Stomach smooth muscle (tissue), 2 donors: ENCODE data around the gene NEK9.
"Not testable (repeated sequence)": the region's sequence is repeated elsewhere in the genome, so short reads cannot be mapped to it uniquely, and the experiment has no call there.

Source experiments
- H3K27ac ChIP-seq: one replicate; pipeline ENCODE4 v1.7.0; 2013; ENCODE audit warnings: mild to moderate bottlenecking, low read length, inconsistent platforms
- H3K27me3 ChIP-seq, 2 donors: one replicate each; pipeline ENCODE4 v1.7.0; 2013; ENCODE audit warnings: low read length in 2 of 2; ENCODE audit not compliant: insufficient read depth in 2 of 2, control insufficient read depth in 1 of 2
- H3K36me3 ChIP-seq, 2 donors: one replicate each; pipeline ENCODE4 v1.7.0; 2013; ENCODE audit warnings: low read length in 2 of 2; ENCODE audit not compliant: control insufficient read depth in 2 of 2, insufficient read depth in 2 of 2
- H3K4me1 ChIP-seq: one replicate; pipeline ENCODE4 v1.7.0; 2013; ENCODE audit warnings: low read length; ENCODE audit not compliant: control insufficient read depth, insufficient read depth
- H3K4me3 ChIP-seq, 2 donors: one replicate each; pipeline ENCODE4 v1.7.0; 2013; ENCODE audit warnings: low read length in 2 of 2
- H3K9ac ChIP-seq, 2 donors: one replicate each; pipeline ENCODE4 v1.7.0; 2013; ENCODE audit warnings: low read length in 2 of 2, mild to moderate bottlenecking in 1 of 2
- H3K9me3 ChIP-seq, 2 donors: one replicate each; pipeline ENCODE4 v1.7.0; 2013; ENCODE audit warnings: low read length in 2 of 2; ENCODE audit not compliant: control insufficient read depth in 2 of 2
- donor health status: healthy.
- donor health status: Pancreatic carcinoma.

NEK9 gene

DNA sequence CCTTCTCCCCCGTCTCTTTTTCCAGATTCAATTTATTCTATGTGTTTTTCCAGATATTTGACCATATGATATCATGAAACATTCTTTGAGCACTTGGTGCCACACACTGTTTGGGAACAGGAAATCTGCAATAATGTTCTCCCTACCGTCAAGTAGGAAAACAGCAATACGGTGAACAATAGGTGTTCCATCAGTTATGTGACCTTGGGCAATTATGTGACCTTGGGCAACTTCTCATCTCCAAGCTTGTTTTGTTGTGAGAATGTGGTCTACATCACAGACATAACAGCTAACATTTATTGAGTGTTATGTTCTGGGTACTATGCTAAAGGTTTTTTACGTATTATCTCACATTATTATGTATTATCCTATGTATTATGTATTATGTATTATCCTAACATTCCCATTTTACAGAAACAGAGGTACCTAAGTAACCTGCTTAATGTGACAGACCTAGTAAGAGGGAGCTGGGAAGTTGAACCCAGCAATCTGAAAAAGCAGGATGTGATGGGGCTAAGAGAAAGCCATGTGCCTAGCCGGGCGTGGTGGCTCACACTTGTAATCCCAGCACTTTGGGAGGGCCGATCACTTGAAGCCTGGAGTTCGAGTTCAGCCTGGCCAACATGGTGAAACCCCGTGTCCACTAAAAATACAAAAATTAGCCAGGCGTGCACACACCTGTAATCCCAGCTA is 1.2 kb upstream of the NEK9 start:
- peak overlapping the region; percentile 29 to 96 for H3K4me3 ChIP-seq
- H3K36me3 ChIP-seq, result peaks cover 0 to 2% of the 10 kb centered on the region in 2 donors
- H3K9me3 ChIP-seq, result no peaks in the 10 kb centered on the region
- peak overlapping the region; percentile 48 to 98 for H3K9ac ChIP-seq
- H3K27ac ChIP-seq, result no peak overlapping the region
- no peaks in the 10 kb centered on the region for H3K27me3 ChIP-seq
- peaks cover 25% of the 10 kb centered on the region for H3K4me1 ChIP-seq

DNA sequence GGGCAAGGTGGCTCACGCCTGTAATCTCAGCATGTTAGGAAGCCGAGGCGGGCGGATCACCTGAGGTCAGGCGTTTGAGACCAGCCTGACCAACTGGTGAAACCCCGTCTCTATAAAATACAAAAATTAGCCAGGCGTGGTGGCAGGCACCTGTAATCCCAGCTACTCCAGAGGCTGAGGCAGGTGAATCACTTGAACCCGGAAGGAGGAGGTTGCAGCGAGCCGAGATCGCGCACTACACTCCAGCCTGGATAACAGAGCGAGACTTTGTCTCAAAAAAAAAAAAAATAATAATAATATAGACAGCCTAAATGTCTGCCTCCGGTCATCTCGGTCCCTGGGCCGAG is 599 bp upstream of the NEK9 start:
- H3K27me3 ChIP-seq, H3K9me3 ChIP-seq, H3K36me3 ChIP-seq: not testable (repeated sequence)
- peak overlapping the region; percentile 98 for H3K27ac ChIP-seq
- peaks cover 25% of the 10 kb centered on the region for H3K4me1 ChIP-seq
- peak overlapping the region; percentile 86 to 98 for H3K9ac ChIP-seq
- H3K4me3 ChIP-seq, result peak overlapping the region; percentile 94 to 96

DNA sequence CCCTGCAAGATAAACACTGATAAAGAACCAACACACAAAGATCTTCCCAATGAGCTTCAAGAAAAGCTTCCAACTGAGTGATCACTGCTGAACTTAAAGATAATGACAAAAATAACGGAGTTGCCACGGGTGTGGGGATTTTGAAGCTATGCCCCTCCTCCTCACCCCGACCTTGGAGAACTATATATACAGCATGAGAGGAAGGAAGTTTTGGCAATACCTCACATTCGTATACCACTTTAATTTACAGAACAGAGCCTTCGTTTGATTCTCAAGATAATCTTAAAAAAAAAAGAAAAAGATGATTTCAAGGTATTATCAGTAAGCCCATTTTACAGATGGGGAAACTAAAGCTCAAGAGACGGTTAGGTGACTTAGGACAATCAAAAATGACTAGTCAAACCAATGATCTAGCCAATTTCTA is 715 bp downstream of the NEK9 start:
- H3K27me3 ChIP-seq, result no peaks in the 10 kb centered on the region
- peaks cover 25% of the 10 kb centered on the region for H3K4me1 ChIP-seq
- no peaks in the 10 kb centered on the region for H3K9me3 ChIP-seq

DNA sequence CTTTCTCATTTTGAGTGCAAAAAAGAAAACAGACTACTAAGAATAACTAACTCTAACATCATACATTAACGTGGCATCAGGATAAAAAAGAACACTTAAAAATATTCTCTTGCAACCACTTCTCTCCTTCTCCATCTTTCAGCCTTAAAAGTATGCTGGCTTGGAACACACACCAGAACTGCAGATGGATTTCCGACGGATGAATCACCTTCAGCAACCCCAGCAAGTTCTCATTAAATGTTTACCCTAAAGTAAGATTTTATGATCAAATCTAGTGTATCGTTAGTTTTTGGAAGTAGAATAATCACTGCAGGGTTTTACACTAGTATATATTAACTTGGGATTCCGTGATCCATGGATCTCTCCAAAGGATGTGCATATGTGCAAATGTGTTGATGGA is 1.2 kb downstream of the NEK9 start:
- Histone ChIP-seq H3K4me3 (peak overlapping the region; percentile 94 to 96), H3K36me3 (peaks cover 2 to 4% of the 10 kb centered on the region in 2 donors), H3K9me3 (no peaks in the 10 kb centered on the region), H3K9ac (peak overlapping the region in 1 of 2 donors; percentile 86), H3K27me3 (no peaks in the 10 kb centered on the region), H3K4me1 (peaks cover 25% of the 10 kb centered on the region), H3K27ac (peak overlapping the region; percentile 98)

More for the DNA sequence above, 715 bp downstream of the NEK9 start:
- Histone ChIP-seq H3K36me3 (peaks cover 2 to 4% of the 10 kb centered on the region in 2 donors), H3K27ac (peak overlapping the region; percentile 98), H3K4me3 (peak overlapping the region; percentile 94 to 96), H3K9ac (peak overlapping the region; percentile 86 to 98)

DNA sequence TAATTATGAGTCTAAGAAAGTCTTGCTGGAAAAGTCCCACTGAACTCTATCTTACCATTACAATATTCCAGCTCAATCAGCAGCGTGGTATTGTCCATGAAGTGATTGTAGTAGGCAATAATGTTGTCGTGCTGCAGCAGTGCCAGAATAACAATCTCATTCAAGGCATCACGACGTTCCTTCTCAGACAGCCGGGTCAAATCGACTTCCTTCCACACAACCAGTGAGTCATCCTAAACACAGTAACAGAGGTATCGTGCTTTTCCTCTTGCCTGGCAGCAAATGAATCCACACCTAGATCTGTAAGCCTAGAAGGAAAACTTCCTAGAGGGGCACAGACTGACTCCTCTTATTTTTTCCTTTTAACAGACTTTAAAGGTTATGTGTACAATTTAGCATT is 2.9 kb downstream of the NEK9 start:
- Histone ChIP-seq H3K9ac (no peak overlapping the region), H3K27ac (no peak overlapping the region), H3K9me3 (no peaks in the 10 kb centered on the region)

DNA sequence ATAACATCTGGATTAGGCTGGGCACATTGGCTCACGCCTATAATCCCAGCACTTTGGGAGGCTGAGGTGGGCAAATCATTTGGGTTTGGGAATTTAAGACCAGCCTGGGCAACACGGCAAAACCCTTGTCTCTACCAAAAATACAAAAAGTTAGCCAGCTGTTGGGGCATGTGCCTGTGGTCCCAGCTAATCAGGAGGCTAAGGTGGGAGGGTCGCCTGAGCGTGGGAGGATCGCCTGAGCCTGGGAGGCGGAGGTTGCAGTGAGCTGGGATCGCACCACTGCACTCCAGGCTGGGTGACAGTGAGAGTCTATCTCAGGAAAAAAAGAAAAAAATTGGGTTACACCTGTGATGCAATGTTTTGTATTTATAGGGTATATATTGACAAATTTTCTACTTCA is 5.3 kb downstream of the NEK9 start:
- Histone ChIP-seq H3K9ac (no peak overlapping the region), H3K9me3 (no peaks in the 10 kb centered on the region), H3K36me3 (peaks cover 13 to 35% of the 10 kb centered on the region in 2 donors), H3K27me3 (no peaks in the 10 kb centered on the region), H3K4me1 (peaks cover 14% of the 10 kb centered on the region), H3K27ac (no peak overlapping the region), H3K4me3 (no peak overlapping the region)

More for the DNA sequence above, 2.9 kb downstream of the NEK9 start:
- peaks cover 25% of the 10 kb centered on the region for H3K4me1 ChIP-seq
- H3K36me3 ChIP-seq, result peaks cover 8 to 16% of the 10 kb centered on the region in 2 donors
- no peak overlapping the region for H3K4me3 ChIP-seq
- H3K27me3 ChIP-seq, result no peaks in the 10 kb centered on the region

DNA sequence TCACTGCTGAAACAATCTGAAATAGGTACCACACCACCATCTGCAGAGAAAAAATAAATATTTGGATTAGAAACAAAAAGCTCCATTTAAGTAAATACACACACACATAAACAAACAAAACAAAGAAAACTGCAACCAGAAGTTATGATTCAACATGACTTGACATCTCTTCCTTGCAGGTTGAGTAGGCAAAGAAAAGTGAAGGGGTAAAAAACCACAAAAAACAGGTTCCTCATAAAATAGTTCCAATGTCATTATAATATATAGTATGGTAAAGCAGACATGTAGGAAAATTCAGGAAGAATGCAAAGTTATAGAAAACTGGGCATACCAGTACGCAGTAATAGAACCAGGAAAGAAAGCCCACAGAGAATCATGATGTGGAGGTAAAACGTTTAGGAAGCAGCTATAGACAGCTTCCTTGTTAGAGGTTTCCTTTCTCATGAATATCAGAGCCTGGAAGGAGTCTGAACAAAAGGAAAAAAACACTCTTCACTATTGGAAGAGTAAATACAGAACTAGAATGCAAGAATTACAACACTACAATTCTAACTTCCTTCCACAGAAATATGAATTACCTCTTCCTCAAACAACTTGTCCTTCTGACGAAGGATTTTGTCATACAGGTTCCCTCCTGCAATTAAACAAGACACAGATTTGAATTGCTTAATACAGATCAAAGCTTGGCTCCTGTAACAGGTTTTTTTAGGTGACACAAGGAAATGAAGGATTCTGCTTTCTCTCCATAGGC is 6.1 kb downstream of the NEK9 start:
- no peaks in the 10 kb centered on the region for H3K27me3 ChIP-seq
- H3K27ac ChIP-seq, result no peak overlapping the region
- H3K36me3 ChIP-seq, result peaks cover 18 to 40% of the 10 kb centered on the region in 2 donors
- H3K9ac ChIP-seq, result no peak overlapping the region
- peaks cover 9% of the 10 kb centered on the region for H3K4me1 ChIP-seq
- H3K4me3 ChIP-seq, result no peak overlapping the region
- no peaks in the 10 kb centered on the region for H3K9me3 ChIP-seq

DNA sequence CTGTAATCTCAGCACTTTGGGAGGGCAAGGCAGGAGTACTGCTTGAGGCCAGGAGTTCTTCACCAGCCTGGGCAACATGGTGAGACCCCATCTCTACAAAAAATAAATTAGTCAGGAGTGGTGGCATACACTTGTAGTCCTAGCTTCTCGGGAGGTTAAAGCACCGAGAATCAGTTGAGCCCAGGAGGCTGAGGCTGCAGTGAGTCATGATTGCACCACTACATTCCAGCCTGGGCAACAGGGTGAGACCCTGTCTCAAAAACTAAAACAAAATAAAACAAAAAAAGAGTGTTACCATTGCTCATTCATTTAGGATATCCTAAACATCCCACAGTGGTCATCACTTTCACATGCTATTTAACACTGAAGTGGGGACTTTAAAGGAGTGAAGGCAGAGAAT is 7.8 kb downstream of the NEK9 start:
- H3K9ac ChIP-seq, result no peak overlapping the region
- H3K4me3 ChIP-seq, result no peak overlapping the region
- H3K27me3 ChIP-seq, result no peaks in the 10 kb centered on the region
- peaks cover 32 to 54% of the 10 kb centered on the region in 2 donors for H3K36me3 ChIP-seq
- H3K27ac ChIP-seq, result no peak overlapping the region
- H3K4me1 ChIP-seq, result no peaks in the 10 kb centered on the region
- no peaks in the 10 kb centered on the region for H3K9me3 ChIP-seq

DNA sequence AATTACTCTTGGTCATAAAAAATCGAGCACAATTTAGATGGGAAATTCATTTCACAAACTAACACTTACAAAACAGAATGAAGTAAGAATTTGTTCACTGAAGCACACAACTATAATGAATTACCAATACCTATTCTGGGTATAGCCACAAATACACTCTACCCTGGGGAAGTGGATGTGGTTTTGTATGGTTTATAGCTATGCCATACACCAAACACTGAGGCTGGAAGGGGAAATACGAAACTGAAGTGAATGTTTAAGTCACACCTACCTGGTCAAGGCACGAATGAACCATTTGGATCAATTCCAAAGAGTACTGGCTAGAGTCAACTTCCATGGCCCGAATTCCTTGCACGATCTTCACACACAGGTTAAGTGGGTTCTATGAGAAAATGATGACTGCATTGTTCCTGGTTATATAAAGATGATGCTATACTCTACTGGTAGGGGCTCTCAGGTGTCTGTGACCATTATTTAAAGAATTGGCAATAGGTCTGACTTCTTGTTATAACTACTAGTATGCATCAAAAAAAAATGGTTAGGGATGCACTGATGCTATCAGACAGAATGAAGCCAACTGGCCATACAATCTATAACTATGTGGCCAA is 12.8 kb downstream of the NEK9 start:
- Histone ChIP-seq H3K4me3 (no peak overlapping the region), H3K9me3 (no peaks in the 10 kb centered on the region), H3K9ac (no peak overlapping the region), H3K27me3 (no peaks in the 10 kb centered on the region), H3K36me3 (peaks cover 59 to 77% of the 10 kb centered on the region in 2 donors), H3K4me1 (no peaks in the 10 kb centered on the region), H3K27ac (no peak overlapping the region)

DNA sequence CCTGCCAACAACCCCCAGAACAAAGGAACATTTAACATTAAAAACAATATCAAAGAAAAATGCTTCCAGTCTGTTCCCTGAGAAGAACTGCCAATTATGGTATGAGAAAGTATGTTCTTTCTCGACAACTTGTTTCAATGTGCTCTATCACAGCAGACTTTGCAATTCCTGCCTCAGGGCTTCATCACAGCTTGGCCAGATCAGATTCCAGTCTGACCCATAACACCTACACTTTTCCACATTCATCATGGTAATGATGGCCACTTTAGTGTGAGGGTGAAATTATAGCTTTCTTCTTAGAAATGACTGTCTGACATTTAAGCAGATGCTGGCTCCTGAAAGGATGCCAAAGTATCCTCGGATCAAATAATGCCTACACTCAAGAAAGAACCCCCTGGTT is 17.0 kb downstream of the NEK9 start:
- Histone ChIP-seq H3K4me1 (no peaks in the 10 kb centered on the region), H3K36me3 (peaks cover 69% of the 10 kb centered on the region in 2 donors), H3K4me3 (no peak overlapping the region), H3K27me3 (no peaks in the 10 kb centered on the region), H3K27ac (no peak overlapping the region), H3K9ac (no peak overlapping the region), H3K9me3 (no peaks in the 10 kb centered on the region)
